ENCODE measurements around the gene NT5C3A.
"Not testable (repeated sequence)": the region's sequence is repeated elsewhere in the genome, so short reads cannot be mapped to it uniquely, and the experiment has no call there.

- not testable (repeated sequence) for TF ChIP-seq CTCF (conservative IDR thresholded peaks at IDR 0.05 in 1 of 2, IDR thresholded peaks at IDR 0.05 in 1 of 2; ENCODE audit: extremely low read depth in 1 of 2, insufficient read depth in 1 of 2, low read depth in 1 of 2, low read length in 2 of 2); EZH2 (IDR thresholded peaks at IDR 0.05; ENCODE audit: borderline replicate concordance, low read length)
These were observed 64.0 kb downstream of the NT5C3A start for GRCh38 chr7:32998361-32999171.
